OCI-LY7 (cell line): ENCODE measurements around the gene FBP1. TPM values are rescaled to one million over a fixed set of nuclear protein-coding genes. Genes with fewer than 3 reads are reported as not detected.

Experiments used
- BruUV-seq: library from RNA; stranded (reverse); fragments of 400-500 nt; replicated peaks from 2 replicates; lab custom pipeline; 2021; lab: Mats Ljungman, UMichigan
- CTCF ChIA-PET: fragments of 300-600 bp; sonication (Branson Sonifier 250); formaldehyde crosslinking; loops from one replicate; lab custom pipeline; 2022; ENCODE audit warnings: antibody characterized with exemption; ENCODE audit not compliant: unreplicated experiment; lab: Charles Lee
- POLR2A ChIA-PET: fragments of 300-600 bp; sonication (Branson Sonifier 250); formaldehyde crosslinking; loops from one replicate; lab custom pipeline; 2022; ENCODE audit warnings: antibody characterized with exemption; lab: Charles Lee
- DNase-seq: peaks from one replicate; pipeline ENCODE4 v3.0.0-alpha.2; 2015; ENCODE audit warnings: low spot score
- H2AFZ ChIP-seq: fragments of 200-600 bp; sonication (generic), shearing (Covaris generic); 2 replicates; pipeline ENCODE4 v1.6.1; 2014; ENCODE audit warnings: mild to moderate bottlenecking, antibody characterized with exemption, low read length, moderate library complexity
- H3K27ac ChIP-seq: fragments of 200-600 bp; sonication (generic); 2 replicates; pipeline ENCODE4 v1.5.1; 2014; ENCODE audit warnings: mixed run types, low read depth, mild to moderate bottlenecking, moderate library complexity, low read length, inconsistent platforms; ENCODE audit not compliant: poor library complexity, severe bottlenecking
- H3K36me3 ChIP-seq: fragments of 200-600 bp; sonication (generic); 2 replicates; pipeline ENCODE4 v1.6.1; 2014; ENCODE audit warnings: mild to moderate bottlenecking, antibody characterized with exemption, low read length, moderate library complexity, mixed read lengths; ENCODE audit not compliant: insufficient read depth
- H3K4me1 ChIP-seq: fragments of 200-600 bp; sonication (generic); 2 replicates; pipeline ENCODE4 v1.5.1; 2014; ENCODE audit warnings: mild to moderate bottlenecking, low read length; ENCODE audit not compliant: insufficient read depth, poor library complexity, severe bottlenecking
- H3K4me2 ChIP-seq: fragments of 200-600 bp; sonication (generic); 2 replicates; pipeline ENCODE4 v1.6.1; 2014; ENCODE audit warnings: mild to moderate bottlenecking, low read length
- H3K4me3 ChIP-seq: fragments of 200-600 bp; sonication (generic); 2 replicates; pipeline ENCODE4 v1.5.1; 2014; ENCODE audit warnings: mild to moderate bottlenecking, low read depth, low read length; ENCODE audit not compliant: poor library complexity, severe bottlenecking
- H3K79me2 ChIP-seq: fragments of 200-600 bp; sonication (generic); 2 replicates; pipeline ENCODE4 v1.6.1; 2016; ENCODE audit warnings: low read depth, mild to moderate bottlenecking, low read length, moderate library complexity, mixed read lengths; ENCODE audit not compliant: insufficient read depth
- H3K9me2 ChIP-seq: fragments of 200-600 bp; sonication (generic); 2 replicates; pipeline ENCODE4 v1.6.1; 2016; ENCODE audit warnings: mild to moderate bottlenecking, low read length, mixed read lengths; ENCODE audit not compliant: insufficient read depth
- H3K9me3 ChIP-seq: fragments of 200-600 bp; sonication (generic); 2 replicates; pipeline ENCODE4 v1.6.1; 2014; ENCODE audit warnings: mild to moderate bottlenecking, mixed run types, low read length, mixed read lengths
- H4K20me1 ChIP-seq: fragments of 200-600 bp; sonication (generic); 2 replicates; pipeline ENCODE4 v1.6.1; 2014; ENCODE audit warnings: mild to moderate bottlenecking, antibody characterized with exemption, low read length, moderate library complexity, mixed read lengths; ENCODE audit not compliant: insufficient read depth
- CTCF ChIP-seq: fragments of 200-600 bp; sonication (generic); conservative IDR thresholded peaks from 2 replicates; pipeline ENCODE4 v1.5.1; 2014; ENCODE audit warnings: mild to moderate bottlenecking, antibody characterized with exemption, low read length, moderate library complexity, mixed read lengths
- EZH2phosphoT487 ChIP-seq: fragments of 200-600 bp; sonication (generic); IDR thresholded peaks from 2 replicates; pipeline ENCODE4 v1.6.1; 2018; ENCODE audit warnings: low read depth, borderline replicate concordance, mild to moderate bottlenecking, mixed run types, antibody characterized with exemption, low read length, moderate library complexity, mixed read lengths
- intact Hi-C: fragments of 100-400 bp; cut with micrococcal nuclease; formaldehyde crosslinking; loops from one replicate; pipeline ENCODE4 v1.10.0; 2022; ENCODE audit not compliant: unreplicated experiment
- total RNA-seq, 2 experiments: library from RNA; depleted of rRNA in 1 of 2; stranded (reverse); fragments of >200 nt in 1 of 2; shearing (Covaris generic) in 1 of 2; gene quantifications; 2 replicates each; pipeline ENCODE4 v1.2.3, GENCODE V29; 2014 to 2022

Gene FBP1
- total RNA-seq, 2 experiments from 2014 or later, result 63.9 to 79.1 TPM

DNA sequence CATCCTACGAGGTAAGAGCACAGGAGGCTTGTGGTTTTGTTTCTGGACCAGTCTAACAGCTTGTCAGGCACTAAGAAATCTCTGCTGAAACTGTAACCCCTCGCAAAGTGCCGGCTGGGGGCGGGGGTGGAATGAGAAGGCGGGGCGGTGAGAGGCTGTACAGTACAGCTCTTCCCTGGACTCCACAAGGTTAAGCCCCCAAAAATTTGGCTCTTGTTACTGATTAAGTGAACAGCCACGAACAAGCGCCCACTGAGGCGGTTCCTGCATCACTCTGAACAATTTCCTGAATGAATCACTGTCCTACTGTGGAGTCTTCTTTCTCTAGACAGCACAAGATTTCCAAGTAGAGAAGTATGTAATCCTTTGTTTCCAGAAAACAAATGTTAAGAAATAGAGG, 52.5 kb downstream of the FBP1 start:
- POLR2A ChIA-PET, result interaction anchor here (0.6 to 2.3 kb wide), 5 partner anchors 8 to 43 kb away, joined by 3 to 12 read pairs (median 4); no protein-coding TSS in a partner anchor
- no peaks in the 10 kb centered on the region for H3K79me2 ChIP-seq
- intact Hi-C loops, result no loop called here
- H2AFZ ChIP-seq, result peak overlapping the region; percentile 60
- no peaks in the 10 kb centered on the region for H4K20me1 ChIP-seq
- H3K4me3 ChIP-seq, result peak overlapping the region; percentile 38
- BruUV-seq, result no TSS peak
- TF ChIP-seq CTCF, result no peak
- no peak for TF ChIP-seq EZH2phosphoT487
- H3K36me3 ChIP-seq, result no peaks in the 10 kb centered on the region
- CTCF ChIA-PET, result no interaction called here
- H3K4me1 ChIP-seq, result peaks cover 32% of the 10 kb centered on the region
- DNase-seq, result peak; percentile 28
- H3K4me2 ChIP-seq, result peak overlapping the region; percentile 60
- no peaks in the 10 kb centered on the region for H3K9me2 ChIP-seq
- no peaks in the 10 kb centered on the region for H3K9me3 ChIP-seq
- peak overlapping the region; percentile 44 for H3K27ac ChIP-seq

GRCh38 chr9:94586316-94586715, 53.0 kb downstream of the FBP1 start:
- peak overlapping the region; percentile 60 for H3K4me2 ChIP-seq
- no peaks in the 10 kb centered on the region for H3K9me3 ChIP-seq
- DNase-seq, result no peak
- peak overlapping the region; percentile 44 for H3K27ac ChIP-seq
- POLR2A ChIA-PET, result interaction anchor here (0.7 to 2.3 kb wide), 4 partner anchors 9 to 17 kb away, joined by 3 to 12 read pairs (median 4); no protein-coding TSS in a partner anchor
- H3K4me1 ChIP-seq, result peaks cover 33% of the 10 kb centered on the region
- CTCF ChIA-PET, result no interaction called here
- TF ChIP-seq CTCF, result no peak
- no peak for TF ChIP-seq EZH2phosphoT487
- intact Hi-C loops, result no loop called here
- peak overlapping the region; percentile 38 for H3K4me3 ChIP-seq
- no peaks in the 10 kb centered on the region for H3K79me2 ChIP-seq
- no peaks in the 10 kb centered on the region for H4K20me1 ChIP-seq
- no peaks in the 10 kb centered on the region for H3K9me2 ChIP-seq
- peak overlapping the region; percentile 60 for H2AFZ ChIP-seq
- BruUV-seq, result no TSS peak
- H3K36me3 ChIP-seq, result no peaks in the 10 kb centered on the region

GRCh38 chr9:94584555-94584954, 54.8 kb downstream of the FBP1 start:
- Histone ChIP-seq H3K36me3 (no peaks in the 10 kb centered on the region), H3K27ac (no peak overlapping the region), H3K4me2 (no peak overlapping the region), H3K9me2 (no peaks in the 10 kb centered on the region), H3K9me3 (peaks cover 4% of the 10 kb centered on the region; the same call in 1 of the 2 replicates), H4K20me1 (no peaks in the 10 kb centered on the region), H3K4me3 (no peak overlapping the region), H3K79me2 (no peaks in the 10 kb centered on the region), H2AFZ (peak overlapping the region; percentile 28; the same call in 1 of the 2 replicates), H3K4me1 (peaks cover 38% of the 10 kb centered on the region)
- ChIA-PET POLR2A (no interaction called here), CTCF (no interaction called here)
- no TSS peak for BruUV-seq
- intact Hi-C loops, result no loop called here
- TF ChIP-seq EZH2phosphoT487, result no peak
- no peak for TF ChIP-seq CTCF
- no peak for DNase-seq
